Natural killer cell (primary cell): Measurements from ENCODE around the gene MYO16. TPM values are rescaled to one million over a fixed set of nuclear protein-coding genes. Genes with fewer than 3 reads are reported as not detected.

ENCODE experiments used
- ATAC-seq, 3 donors: fragments of 150-1000 bp in 2 of 3; fragments of 200-7000 bp in 1 of 3; cut with Tn5 transposase; 1 replicate in 1 of 3; 2 replicates in 2 of 3; pipeline ENCODE4 v1.10.0; 2021; ENCODE audit warnings: mild to moderate bottlenecking in 2 of 3, moderate library complexity in 2 of 3
- DNase-seq, 2 donors: peaks; one replicate each; pipeline versions ENCODE4 v3.0.0 to v3.0.0-alpha.2; 2013 to 2021; ENCODE audit warnings: mixed read lengths in 1 of 2
- H3K27ac ChIP-seq: one replicate; pipeline ENCODE4 v1.5.1; 2013; ENCODE audit warnings: mild to moderate bottlenecking, low read length
- H3K27me3 ChIP-seq: one replicate; pipeline ENCODE4 v1.6.1; 2013; ENCODE audit warnings: low read length; ENCODE audit not compliant: control insufficient read depth, insufficient read depth
- H3K36me3 ChIP-seq: one replicate; pipeline ENCODE4 v1.6.1; 2013; ENCODE audit warnings: low read length; ENCODE audit not compliant: control insufficient read depth, insufficient read depth
- H3K4me1 ChIP-seq: one replicate; pipeline ENCODE4 v1.6.1; 2013; ENCODE audit warnings: low read length; ENCODE audit not compliant: control insufficient read depth, insufficient read depth
- H3K4me3 ChIP-seq: one replicate; pipeline ENCODE4 v1.5.1; 2013; ENCODE audit warnings: low read length
- H3K9me3 ChIP-seq: one replicate; pipeline ENCODE4 v1.6.1; 2013; ENCODE audit warnings: low read length; ENCODE audit not compliant: control insufficient read depth, insufficient read depth
- H3K27ac Mint-ChIP-seq, 2 donors: one replicate each; pipeline ENCODE4 v1.8.0; 2022; ENCODE audit warnings: mild to moderate bottlenecking in 2 of 2, mixed read lengths in 2 of 2, moderate library complexity in 1 of 2
- H3K27me3 Mint-ChIP-seq, 2 donors: one replicate each; pipeline ENCODE4 v1.8.0; 2022; ENCODE audit warnings: low read depth in 2 of 2, mixed read lengths in 2 of 2
- H3K36me3 Mint-ChIP-seq: one replicate; pipeline ENCODE4 v1.8.0; 2022; ENCODE audit warnings: mixed read lengths
- H3K4me1 Mint-ChIP-seq, 2 donors: one replicate each; pipeline ENCODE4 v1.8.0; 2022; ENCODE audit warnings: mixed read lengths in 2 of 2
- H3K4me3 Mint-ChIP-seq: one replicate; pipeline ENCODE4 v1.8.0; 2022; ENCODE audit warnings: mild to moderate bottlenecking, moderate library complexity, mixed read lengths
- H3K9me3 Mint-ChIP-seq, 2 donors: one replicate each; pipeline ENCODE4 v1.8.0; 2022; ENCODE audit warnings: mixed read lengths in 2 of 2
- WGBS: methylation state at CpG from one replicate; pipeline ENCODE4 v1.1.7; 2013; ENCODE audit warnings: missing lambda C conversion rate; ENCODE audit not compliant: insufficient coverage; 5-methylcytosine and 5-hydroxymethylcytosine counted together
- intact Hi-C: fragments of 100-400 bp; cut with micrococcal nuclease; formaldehyde crosslinking; loops from one replicate; pipeline ENCODE4 v1.14.2; 2022
- total RNA-seq, 4 donors: library from RNA; stranded (reverse); fragments of 120-200 nt in 1 of 4; gene quantifications; one replicate each; pipeline versions ENCODE4 v1.2.3 to v1.2.4, GENCODE V29; 2013 to 2022
- TF ChIP-seq, protein P1 (sequence below): fragments of 200-600 bp; IDR thresholded peaks from one replicate; pipeline ENCODE4 v1.8.0; 2022; ENCODE audit warnings: antibody characterized with exemption

The MYO16 gene
- total RNA-seq, 3 donors from 2014 or later (not counting 1 experiment from before 2014, with no cell fraction given), result 0.28 TPM; not detected in 2

GRCh38 chr13:108595436-108596274 lies 33.8 kb upstream of the MYO16 start:
- intact Hi-C loops, result no loop called here
- Histone ChIP-seq H3K27ac (no peak overlapping the region), H3K36me3 (no peaks in the 10 kb centered on the region), H3K4me1 (no peaks in the 10 kb centered on the region), H3K4me3 (no peak overlapping the region), H3K9me3 (no peaks in the 10 kb centered on the region), H3K27me3 (no peaks in the 10 kb centered on the region)
- H3K9me3 Mint-ChIP-seq, result peaks cover 2 to 3% of the 10 kb centered on the region in 2 donors
- TF ChIP-seq, protein P1, sequence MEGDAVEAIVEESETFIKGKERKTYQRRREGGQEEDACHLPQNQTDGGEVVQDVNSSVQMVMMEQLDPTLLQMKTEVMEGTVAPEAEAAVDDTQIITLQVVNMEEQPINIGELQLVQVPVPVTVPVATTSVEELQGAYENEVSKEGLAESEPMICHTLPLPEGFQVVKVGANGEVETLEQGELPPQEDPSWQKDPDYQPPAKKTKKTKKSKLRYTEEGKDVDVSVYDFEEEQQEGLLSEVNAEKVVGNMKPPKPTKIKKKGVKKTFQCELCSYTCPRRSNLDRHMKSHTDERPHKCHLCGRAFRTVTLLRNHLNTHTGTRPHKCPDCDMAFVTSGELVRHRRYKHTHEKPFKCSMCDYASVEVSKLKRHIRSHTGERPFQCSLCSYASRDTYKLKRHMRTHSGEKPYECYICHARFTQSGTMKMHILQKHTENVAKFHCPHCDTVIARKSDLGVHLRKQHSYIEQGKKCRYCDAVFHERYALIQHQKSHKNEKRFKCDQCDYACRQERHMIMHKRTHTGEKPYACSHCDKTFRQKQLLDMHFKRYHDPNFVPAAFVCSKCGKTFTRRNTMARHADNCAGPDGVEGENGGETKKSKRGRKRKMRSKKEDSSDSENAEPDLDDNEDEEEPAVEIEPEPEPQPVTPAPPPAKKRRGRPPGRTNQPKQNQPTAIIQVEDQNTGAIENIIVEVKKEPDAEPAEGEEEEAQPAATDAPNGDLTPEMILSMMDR, result no peak
- H3K36me3 Mint-ChIP-seq, result no peaks in the 10 kb centered on the region
- H3K27ac Mint-ChIP-seq, result no peak overlapping the region
- DNase-seq (no peak), ATAC-seq (no peak)
- no peak overlapping the region for H3K4me3 Mint-ChIP-seq
- no peaks in the 10 kb centered on the region for H3K27me3 Mint-ChIP-seq
- H3K4me1 Mint-ChIP-seq, result no peaks in the 10 kb centered on the region
- WGBS, result 60% methylated on average over 9 of the region's 13 CpGs

- no peak overlapping the region for H3K27ac Mint-ChIP-seq
- Histone ChIP-seq H3K4me3 (no peak overlapping the region), H3K9me3 (peaks cover 7% of the 10 kb centered on the region), H3K27ac (no peak overlapping the region), H3K4me1 (no peaks in the 10 kb centered on the region), H3K27me3 (no peaks in the 10 kb centered on the region), H3K36me3 (no peaks in the 10 kb centered on the region)
- TF ChIP-seq, protein P1, result no peak
- intact Hi-C loops, result no loop called here
- H3K9me3 Mint-ChIP-seq, result peaks cover 4 to 9% of the 10 kb centered on the region in 2 donors
- H3K4me3 Mint-ChIP-seq, result no peak overlapping the region
- no peak for ATAC-seq
- H3K36me3 Mint-ChIP-seq, result no peaks in the 10 kb centered on the region
- 59% methylated on average over 3 of the region's 5 CpGs for WGBS
- no peak for DNase-seq
- no peaks in the 10 kb centered on the region for H3K4me1 Mint-ChIP-seq
- H3K27me3 Mint-ChIP-seq, result no peaks in the 10 kb centered on the region
These were observed 31.5 kb upstream of the MYO16 start for GRCh38 chr13:108597943-108598342.

DNA sequence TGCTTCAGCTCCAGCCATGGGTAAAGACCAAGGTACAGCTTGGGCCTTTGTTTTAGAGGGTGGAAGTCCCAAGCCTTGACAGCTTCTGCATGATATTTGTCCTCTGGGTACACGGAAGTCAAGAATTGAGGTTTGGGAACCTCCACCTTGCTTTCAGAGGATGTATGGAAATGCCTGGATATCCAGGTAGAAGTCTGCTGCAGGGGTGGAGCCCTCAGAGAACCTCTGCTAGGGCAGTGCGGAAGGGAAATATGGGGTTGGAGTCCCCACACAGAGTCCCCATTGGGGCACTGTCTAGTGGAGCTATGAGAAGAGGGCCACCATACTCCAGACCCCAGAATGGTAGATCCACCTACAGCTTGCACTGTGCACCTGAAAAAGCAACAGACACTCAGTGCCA lies 23.0 kb upstream of the MYO16 start:
- no peak for DNase-seq
- intact Hi-C loops, result no loop called here
- peaks cover 13 to 15% of the 10 kb centered on the region in 2 donors for H3K9me3 Mint-ChIP-seq
- WGBS, result 92% methylated on average over 2 of the region's 2 CpGs
- no peaks in the 10 kb centered on the region for H3K4me1 ChIP-seq
- H3K36me3 Mint-ChIP-seq, result no peaks in the 10 kb centered on the region
- no peak overlapping the region for H3K27ac ChIP-seq
- no peaks in the 10 kb centered on the region for H3K36me3 ChIP-seq
- H3K4me1 Mint-ChIP-seq, result no peaks in the 10 kb centered on the region
- H3K27ac Mint-ChIP-seq, result no peak overlapping the region
- H3K9me3 ChIP-seq, result peaks cover 16% of the 10 kb centered on the region
- no peak overlapping the region for H3K4me3 Mint-ChIP-seq
- H3K27me3 Mint-ChIP-seq, result no peaks in the 10 kb centered on the region
- H3K4me3 ChIP-seq, result no peak overlapping the region
- H3K27me3 ChIP-seq, result no peaks in the 10 kb centered on the region
- ATAC-seq, result no peak
- TF ChIP-seq, protein P1, result no peak
